GM06990 (cell line): ENCODE data around the gene ALG8.

Source experiments
- DNase-seq: peaks from one replicate; pipeline ENCODE4 v3.0.0-alpha.2; 2011; ENCODE audit not compliant: insufficient read length; ENCODE audit errors: extremely low read depth
- H3K27me3 ChIP-seq: replicated peaks from 2 replicates; pipeline ENCODE4 v1.6.0; 2011; ENCODE audit warnings: low read length; ENCODE audit not compliant: control insufficient read depth, insufficient read depth
- H3K36me3 ChIP-seq: 2 replicates; pipeline ENCODE4 v1.5.1; 2011; ENCODE audit warnings: low read length; ENCODE audit not compliant: control insufficient read depth, insufficient read depth
- H3K4me3 ChIP-seq: replicated peaks from 2 replicates; pipeline ENCODE4 v1.5.1; 2011; ENCODE audit warnings: low read depth, mild to moderate bottlenecking, control low read depth, low read length
- CTCF ChIP-seq: IDR thresholded peaks from 2 replicates; pipeline ENCODE4 v1.5.1; 2011; ENCODE audit warnings: low read length, control low read depth, mild to moderate bottlenecking, inconsistent platforms; ENCODE audit not compliant: insufficient read depth, poor library complexity, severe bottlenecking

Gene ALG8

DNA sequence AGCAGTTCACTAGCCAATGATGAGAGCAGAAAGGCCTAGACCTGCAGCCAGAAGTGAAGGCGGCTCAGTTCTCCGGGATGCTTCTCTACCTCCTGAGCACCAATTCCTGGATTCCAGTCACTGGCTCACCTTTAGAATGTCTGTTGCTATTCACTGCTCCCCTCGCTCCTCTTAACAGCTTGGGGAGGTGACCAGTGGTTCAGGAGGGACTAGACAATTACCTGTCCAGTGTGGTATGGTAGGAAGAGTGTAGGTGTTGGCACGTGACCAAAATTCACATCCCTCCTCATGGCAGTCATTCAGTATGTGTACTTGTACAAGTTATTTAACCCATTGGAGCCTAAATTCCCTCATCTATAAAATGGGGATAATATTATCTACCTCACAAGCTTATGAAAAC is 71.7 kb downstream of the ALG8 start:
- no peak for DNase-seq
- Histone ChIP-seq H3K36me3 (peaks cover 5% of the 10 kb centered on the region), H3K27me3 (no peaks in the 10 kb centered on the region), H3K4me3 (no peak overlapping the region)
- no peak for TF ChIP-seq CTCF

- no peak for TF ChIP-seq CTCF
- DNase-seq = no peak
- Histone ChIP-seq H3K4me3 (no peak overlapping the region), H3K27me3 (no peaks in the 10 kb centered on the region), H3K36me3 (peaks cover 5% of the 10 kb centered on the region)
These were observed 73.0 kb downstream of the ALG8 start for GRCh38 chr11:78066471-78066870.

GRCh38 chr11:78065203-78065602 is 74.2 kb downstream of the ALG8 start:
- H3K27me3 ChIP-seq = no peaks in the 10 kb centered on the region
- TF ChIP-seq CTCF = no peak
- no peak overlapping the region for H3K4me3 ChIP-seq
- no peak for DNase-seq
- peaks cover 2% of the 10 kb centered on the region; the same call in 1 of the 2 replicates for H3K36me3 ChIP-seq

GRCh38 chr11:78063440-78064181 is 75.8 kb downstream of the ALG8 start, which contains the start of gene THRSP:
THRSP (plus strand) TSS chr11:78063861; CDS start chr11:78063882, 21 bp downstream.
- H3K4me3 ChIP-seq = no peak within 1 kb of the TSS
- H3K36me3 ChIP-seq = 0 out of 2 replicates have a peak, but pooled peaks cover 2% of the 10 kb centered on the region
- DNase-seq = no peak
- H3K27me3 ChIP-seq = no peaks in the 10 kb centered on the region
- TF ChIP-seq CTCF = no peak

- H3K36me3 ChIP-seq = 0 out of 2 replicates have a peak, but pooled peaks cover 2% of the 10 kb centered on the region
- no peaks in the 10 kb centered on the region for H3K27me3 ChIP-seq
- no peak overlapping the region for H3K4me3 ChIP-seq
- TF ChIP-seq CTCF = no peak
- DNase-seq = no peak
These were observed 76.8 kb downstream of the ALG8 start for GRCh38 chr11:78062671-78063070.

DNA sequence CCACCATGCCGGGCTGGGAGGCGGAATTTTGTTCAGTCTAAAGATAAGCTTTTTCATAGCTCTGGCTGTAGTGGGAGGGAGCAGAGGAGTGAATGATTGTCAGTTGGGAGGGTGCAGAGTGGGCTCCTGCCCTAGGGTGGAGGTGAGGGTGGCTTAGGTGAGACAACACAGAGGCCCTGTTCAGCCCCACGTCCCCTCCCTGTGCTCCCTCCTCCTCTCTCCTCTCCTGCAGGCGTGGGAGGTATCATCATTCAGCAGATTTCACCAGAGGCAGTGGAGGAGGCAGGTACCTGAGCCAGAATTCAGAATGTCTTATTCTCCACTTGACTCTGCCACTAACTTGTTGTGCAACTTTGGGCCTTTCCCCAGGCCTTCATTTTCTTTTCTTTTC is 77.5 kb downstream of the ALG8 start:
- no peaks in the 10 kb centered on the region for H3K36me3 ChIP-seq
- H3K27me3 ChIP-seq = no peaks in the 10 kb centered on the region
- no peak overlapping the region for H3K4me3 ChIP-seq
- DNase-seq = no peak
- no peak for TF ChIP-seq CTCF
